Measurements from ENCODE around the gene RFTN1. TPM values are rescaled to one million over a fixed set of nuclear protein-coding genes. Genes with fewer than 3 reads are reported as not detected.

RFTN1 gene
- total and polyA plus RNA-seq, 10 of the 15 experiments (the other 5 are each of a cell fraction or from before 2014, with no cell fraction given) = 20.6 to 213 (median 147) TPM

DNA sequence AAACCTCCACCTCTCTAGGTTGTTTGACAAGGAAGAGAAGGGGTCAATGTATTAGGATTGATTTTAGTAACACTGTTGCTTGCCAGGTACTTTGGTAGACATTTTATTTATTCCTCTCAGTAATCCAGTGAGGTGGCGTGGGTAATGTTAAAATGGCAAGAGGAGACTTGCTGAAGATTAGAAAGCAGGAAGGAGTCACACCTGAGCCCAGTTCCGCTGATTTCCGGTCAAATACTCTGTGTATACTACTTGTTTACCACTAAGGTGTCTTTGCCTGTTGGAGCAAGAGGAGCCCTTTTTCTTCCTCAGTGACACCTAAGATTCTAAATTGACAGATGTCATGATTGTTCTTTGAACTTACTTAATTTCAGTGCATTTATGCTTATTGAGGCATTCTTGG lies 246.8 kb downstream of the RFTN1 start (continued):
- TF ChIP-seq ZBTB40 (IDR thresholded peaks at IDR 0.05; ENCODE audit: borderline replicate concordance) (no peak), CBX3 (IDR thresholded peaks at IDR 0.05; ENCODE audit: borderline replicate concordance, low read depth) (no peak), SREBF1 (IDR thresholded peaks at IDR 0.05; ENCODE audit: low read length) (no peak), NFXL1 (IDR thresholded peaks at IDR 0.05; ENCODE audit: borderline replicate concordance) (no peak), IRF5 (IDR thresholded peaks at IDR 0.05; ENCODE audit: borderline replicate concordance) (no peak), SMC3 (IDR thresholded peaks at IDR 0.05; ENCODE audit: borderline replicate concordance, low read length) (no peak), NBN (IDR thresholded peaks at IDR 0.05) (no peak), CTCF (IDR thresholded peaks at IDR 0.05 in 2 of 3, conservative IDR thresholded peaks at IDR 0.05 in 1 of 3; ENCODE audit: control insufficient read depth in 2 of 3, extremely low read depth in 1 of 3, insufficient read depth in 1 of 3, low read depth in 3 of 3, low read length in 3 of 3) (no peak), IKZF2 (IDR thresholded peaks at IDR 0.05) (no peak), SREBF2 (IDR thresholded peaks at IDR 0.05; ENCODE audit: low read length) (no peak), CHD1 (IDR thresholded peaks at IDR 0.05; ENCODE audit: low read depth, low read length) (no peak), IRF4 (IDR thresholded peaks at IDR 0.05; ENCODE audit: low read depth, low read length) (no peak), PAX8 (IDR thresholded peaks at IDR 0.05) (no peak), POLR2AphosphoS5 (IDR thresholded peaks at IDR 0.05; ENCODE audit: low read length) (no peak)

Other genes starting within 250 kb of the RFTN1 start
- 10.7 and 10.8 TPM in 2 replicates for gene DPH3, start 248.8 kb downstream of the RFTN1 start, total RNA-seq (2014; rRNA removed)
- 13.0 and 14.7 TPM in 2 replicates for gene DPH3, start 248.8 kb downstream of the RFTN1 start, total RNA-seq (2014; rRNA removed; fragmentation: Illumina TruSeq; extraction: Trizol)
- 15.4 and 20.6 TPM in 2 replicates for gene DPH3, start 248.8 kb downstream of the RFTN1 start, total RNA-seq (2021)
- 26.1 and 39.1 TPM in 2 replicates for gene DPH3, start 248.8 kb downstream of the RFTN1 start, polyA plus RNA-seq (2011; rRNA removed)
- gene DPH3, start 248.8 kb downstream of the RFTN1 start, polyA plus RNA-seq (2014; fragmentation: Illumina TruSeq; extraction: Trizol) = 18.0 and 19.0 TPM in 2 replicates
- gene DPH3, start 248.8 kb downstream of the RFTN1 start, polyA plus RNA-seq (2014; fragmentation: Nextera tagmentation; extraction: Ambion mirVana) = 10 to 100 TPM; 67.1 to 71.8 TPM
- 9.2 and 10.9 TPM in 2 replicates for gene DPH3, start 248.8 kb downstream of the RFTN1 start, polyA plus RNA-seq (2014; rRNA removed)
- gene DPH3, start 248.8 kb downstream of the RFTN1 start, polyA plus RNA-seq (2016; fragmentation: Nextera tagmentation; extraction: Ambion mirVana) = 10 to 100 TPM; 50.6 to 54.8 TPM
- 18.9 and 20.5 TPM in 2 replicates for gene OXNAD1, start 248.5 kb downstream of the RFTN1 start, total RNA-seq (2014; rRNA removed)
- 13.5 and 14.4 TPM in 2 replicates for gene OXNAD1, start 248.5 kb downstream of the RFTN1 start, total RNA-seq (2014; rRNA removed; fragmentation: Illumina TruSeq; extraction: Trizol)
- gene OXNAD1, start 248.5 kb downstream of the RFTN1 start, total RNA-seq (2021) = 14.5 and 15.4 TPM in 2 replicates
- 18.7 and 22.6 TPM in 2 replicates for gene OXNAD1, start 248.5 kb downstream of the RFTN1 start, polyA plus RNA-seq (2011; rRNA removed)
- 12.9 and 16.9 TPM in 2 replicates for gene OXNAD1, start 248.5 kb downstream of the RFTN1 start, polyA plus RNA-seq (2014; fragmentation: Illumina TruSeq; extraction: Trizol)
- gene OXNAD1, start 248.5 kb downstream of the RFTN1 start, polyA plus RNA-seq (2014; fragmentation: Nextera tagmentation; extraction: Ambion mirVana) = 1 to 10 TPM; 5.6 to 6.9 TPM
- gene OXNAD1, start 248.5 kb downstream of the RFTN1 start, polyA plus RNA-seq (2014; rRNA removed) = 13.2 and 13.5 TPM in 2 replicates
- 10 to 100 TPM; 24.3 to 27.8 TPM for gene OXNAD1, start 248.5 kb downstream of the RFTN1 start, polyA plus RNA-seq (2016; fragmentation: Nextera tagmentation; extraction: Ambion mirVana)
- 0.11 TPM in 2 replicates for gene DAZL, start 91.7 kb upstream of the RFTN1 start, total RNA-seq (2014; rRNA removed)
- 0.13 and 0.14 TPM in 2 replicates for gene DAZL, start 91.7 kb upstream of the RFTN1 start, total RNA-seq (2014; rRNA removed; fragmentation: Illumina TruSeq; extraction: Trizol)
- 0.05 TPM in 1 of 2 replicates, not detected in the other for gene DAZL, start 91.7 kb upstream of the RFTN1 start, total RNA-seq (2021)
- gene DAZL, start 91.7 kb upstream of the RFTN1 start, polyA plus RNA-seq (2011; rRNA removed) = 0.04 and 0.07 TPM in 2 replicates
- 0.11 and 0.12 TPM in 2 replicates for gene DAZL, start 91.7 kb upstream of the RFTN1 start, polyA plus RNA-seq (2014; fragmentation: Illumina TruSeq; extraction: Trizol)
- under 1 TPM; 0.20 to 0.23 TPM for gene DAZL, start 91.7 kb upstream of the RFTN1 start, polyA plus RNA-seq (2014; fragmentation: Nextera tagmentation; extraction: Ambion mirVana)
- 0.09 and 0.15 TPM in 2 replicates for gene DAZL, start 91.7 kb upstream of the RFTN1 start, polyA plus RNA-seq (2014; rRNA removed)
- under 1 TPM; 0.10 to 0.48 TPM for gene DAZL, start 91.7 kb upstream of the RFTN1 start, polyA plus RNA-seq (2016; fragmentation: Nextera tagmentation; extraction: Ambion mirVana)